ENCODE results near the gene MAD1L1.

The MAD1L1 gene

DNA sequence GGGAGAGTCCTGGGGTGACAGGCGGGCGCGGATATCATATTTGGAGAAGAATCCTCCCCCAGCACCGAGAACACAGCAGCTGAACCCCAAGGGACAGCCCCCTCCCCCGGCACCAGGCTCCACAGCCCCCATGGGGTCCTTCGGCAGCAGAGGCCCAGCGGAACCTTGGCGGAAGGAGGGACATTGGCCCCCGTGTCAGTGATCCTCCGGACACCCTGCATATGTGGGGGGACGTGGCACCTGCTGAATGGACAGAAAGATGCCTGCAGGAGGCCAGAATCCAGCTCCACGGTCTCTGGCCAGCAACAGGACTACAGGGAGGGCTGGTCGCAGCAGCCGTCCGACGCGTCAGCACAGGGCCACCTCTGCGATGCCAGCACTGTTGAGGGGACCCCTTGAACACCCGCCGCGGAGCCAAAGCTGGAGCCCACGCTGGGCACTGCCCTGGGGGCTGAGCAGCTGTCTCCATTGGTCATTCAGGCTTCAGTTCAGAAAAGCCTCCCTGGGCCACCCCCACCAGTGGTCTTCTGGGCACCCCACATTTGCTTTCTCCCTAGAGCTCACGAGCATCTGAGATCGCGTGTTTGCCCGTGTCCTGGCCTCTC, 322.6 kb downstream of the MAD1L1 start (continued):
- TF ChIP-seq, protein P1, sequence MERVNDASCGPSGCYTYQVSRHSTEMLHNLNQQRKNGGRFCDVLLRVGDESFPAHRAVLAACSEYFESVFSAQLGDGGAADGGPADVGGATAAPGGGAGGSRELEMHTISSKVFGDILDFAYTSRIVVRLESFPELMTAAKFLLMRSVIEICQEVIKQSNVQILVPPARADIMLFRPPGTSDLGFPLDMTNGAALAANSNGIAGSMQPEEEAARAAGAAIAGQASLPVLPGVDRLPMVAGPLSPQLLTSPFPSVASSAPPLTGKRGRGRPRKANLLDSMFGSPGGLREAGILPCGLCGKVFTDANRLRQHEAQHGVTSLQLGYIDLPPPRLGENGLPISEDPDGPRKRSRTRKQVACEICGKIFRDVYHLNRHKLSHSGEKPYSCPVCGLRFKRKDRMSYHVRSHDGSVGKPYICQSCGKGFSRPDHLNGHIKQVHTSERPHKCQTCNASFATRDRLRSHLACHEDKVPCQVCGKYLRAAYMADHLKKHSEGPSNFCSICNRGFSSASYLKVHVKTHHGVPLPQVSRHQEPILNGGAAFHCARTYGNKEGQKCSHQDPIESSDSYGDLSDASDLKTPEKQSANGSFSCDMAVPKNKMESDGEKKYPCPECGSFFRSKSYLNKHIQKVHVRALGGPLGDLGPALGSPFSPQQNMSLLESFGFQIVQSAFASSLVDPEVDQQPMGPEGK (CRISPR knock-in tag; IDR thresholded peaks at IDR 0.05; ENCODE audit: borderline replicate concordance), result no peak
- no peak for TF ChIP-seq RARB (CRISPR knock-in tag; IDR thresholded peaks at IDR 0.05)

DNA sequence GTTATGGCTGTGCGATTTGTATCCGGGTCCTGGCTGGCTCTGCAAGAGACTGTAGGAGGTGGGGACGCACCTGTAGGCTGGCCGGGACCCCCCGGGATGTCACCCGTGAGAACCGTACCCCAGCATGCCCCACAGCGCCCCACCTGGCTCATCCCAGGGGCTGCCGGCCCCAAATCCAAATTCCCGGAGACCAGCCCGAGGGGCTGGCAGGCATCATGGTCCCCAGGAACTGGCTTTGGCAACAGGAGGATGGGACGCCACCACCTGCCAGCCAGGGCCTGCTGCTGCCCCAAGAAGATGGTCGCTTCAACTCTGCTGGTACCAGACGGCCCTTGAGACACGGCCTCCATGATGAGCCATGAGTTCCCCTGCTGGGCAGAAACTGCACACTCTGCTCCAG, 323.3 kb downstream of the MAD1L1 start:
- no peak for TF ChIP-seq SNAI2 (CRISPR knock-in tag; IDR thresholded peaks at IDR 0.05)
- TF ChIP-seq, protein P1 (CRISPR knock-in tag; IDR thresholded peaks at IDR 0.05; ENCODE audit: borderline replicate concordance), result no peak
- TF ChIP-seq, protein P2, sequence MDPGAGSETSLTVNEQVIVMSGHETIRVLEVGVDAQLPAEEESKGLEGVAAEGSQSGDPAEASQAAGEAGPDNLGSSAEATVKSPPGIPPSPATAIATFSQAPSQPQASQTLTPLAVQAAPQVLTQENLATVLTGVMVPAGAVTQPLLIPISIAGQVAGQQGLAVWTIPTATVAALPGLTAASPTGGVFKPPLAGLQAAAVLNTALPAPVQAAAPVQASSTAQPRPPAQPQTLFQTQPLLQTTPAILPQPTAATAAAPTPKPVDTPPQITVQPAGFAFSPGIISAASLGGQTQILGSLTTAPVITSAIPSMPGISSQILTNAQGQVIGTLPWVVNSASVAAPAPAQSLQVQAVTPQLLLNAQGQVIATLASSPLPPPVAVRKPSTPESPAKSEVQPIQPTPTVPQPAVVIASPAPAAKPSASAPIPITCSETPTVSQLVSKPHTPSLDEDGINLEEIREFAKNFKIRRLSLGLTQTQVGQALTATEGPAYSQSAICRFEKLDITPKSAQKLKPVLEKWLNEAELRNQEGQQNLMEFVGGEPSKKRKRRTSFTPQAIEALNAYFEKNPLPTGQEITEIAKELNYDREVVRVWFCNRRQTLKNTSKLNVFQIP (CRISPR knock-in tag; IDR thresholded peaks at IDR 0.05; ENCODE audit: borderline replicate concordance, low read depth), result no peak
- TF ChIP-seq TCF4 (CRISPR knock-in tag; IDR thresholded peaks at IDR 0.05; ENCODE audit: borderline replicate concordance), result no peak
- no peak for TF ChIP-seq ZC3H10 (CRISPR knock-in tag; IDR thresholded peaks at IDR 0.05)
- no peak for TF ChIP-seq ISL1 (CRISPR knock-in tag; IDR thresholded peaks at IDR 0.05)
- ATAC-seq, result no peak

DNA sequence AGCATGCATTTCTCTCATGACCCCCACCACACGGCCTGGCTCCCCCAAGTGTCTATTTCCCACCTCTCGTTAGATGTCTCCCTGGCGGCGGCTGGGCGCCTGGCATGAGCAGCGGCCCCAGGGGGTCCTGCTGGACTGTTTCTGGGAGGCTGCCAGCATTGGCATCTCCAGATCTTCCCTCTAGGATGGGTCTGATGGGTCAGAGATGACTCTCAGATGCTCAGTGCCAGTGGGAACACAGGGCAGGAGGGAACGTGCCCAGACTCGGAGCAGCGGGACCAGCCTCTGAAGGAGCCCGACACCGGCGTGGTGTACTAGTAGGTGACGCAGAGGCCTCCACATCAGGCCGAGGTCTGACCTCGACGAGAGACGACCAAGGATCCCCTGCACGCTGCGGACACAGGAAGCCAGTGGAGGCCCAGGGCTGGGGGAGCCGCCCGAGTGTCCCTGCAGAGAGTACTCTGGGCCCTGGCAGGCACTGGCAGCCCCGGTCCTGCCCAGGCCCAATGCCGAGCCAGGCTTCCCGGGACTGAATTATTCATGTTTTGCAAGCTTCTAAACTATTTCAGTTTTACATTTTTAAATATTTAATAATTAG, 323.8 kb downstream of the MAD1L1 start:
- no peak for ATAC-seq
- TF ChIP-seq ZNF565 (CRISPR knock-in tag; conservative IDR thresholded peaks at IDR 0.05; ENCODE audit: low read depth), result no peak
- no peak for TF ChIP-seq BACH2 (CRISPR knock-in tag; IDR thresholded peaks at IDR 0.05; ENCODE audit: borderline replicate concordance)
- no peak for TF ChIP-seq TOX (CRISPR knock-in tag; IDR thresholded peaks at IDR 0.05; ENCODE audit: borderline replicate concordance)
- no peak for TF ChIP-seq ISL1 (CRISPR knock-in tag; IDR thresholded peaks at IDR 0.05)
- TF ChIP-seq RARB (CRISPR knock-in tag; IDR thresholded peaks at IDR 0.05), result no peak
- no peak for TF ChIP-seq GLIS3 (CRISPR knock-in tag; IDR thresholded peaks at IDR 0.05)
- TF ChIP-seq ZNF8 (CRISPR knock-in tag; IDR thresholded peaks at IDR 0.05), result no peak
- TF ChIP-seq, protein P3, sequence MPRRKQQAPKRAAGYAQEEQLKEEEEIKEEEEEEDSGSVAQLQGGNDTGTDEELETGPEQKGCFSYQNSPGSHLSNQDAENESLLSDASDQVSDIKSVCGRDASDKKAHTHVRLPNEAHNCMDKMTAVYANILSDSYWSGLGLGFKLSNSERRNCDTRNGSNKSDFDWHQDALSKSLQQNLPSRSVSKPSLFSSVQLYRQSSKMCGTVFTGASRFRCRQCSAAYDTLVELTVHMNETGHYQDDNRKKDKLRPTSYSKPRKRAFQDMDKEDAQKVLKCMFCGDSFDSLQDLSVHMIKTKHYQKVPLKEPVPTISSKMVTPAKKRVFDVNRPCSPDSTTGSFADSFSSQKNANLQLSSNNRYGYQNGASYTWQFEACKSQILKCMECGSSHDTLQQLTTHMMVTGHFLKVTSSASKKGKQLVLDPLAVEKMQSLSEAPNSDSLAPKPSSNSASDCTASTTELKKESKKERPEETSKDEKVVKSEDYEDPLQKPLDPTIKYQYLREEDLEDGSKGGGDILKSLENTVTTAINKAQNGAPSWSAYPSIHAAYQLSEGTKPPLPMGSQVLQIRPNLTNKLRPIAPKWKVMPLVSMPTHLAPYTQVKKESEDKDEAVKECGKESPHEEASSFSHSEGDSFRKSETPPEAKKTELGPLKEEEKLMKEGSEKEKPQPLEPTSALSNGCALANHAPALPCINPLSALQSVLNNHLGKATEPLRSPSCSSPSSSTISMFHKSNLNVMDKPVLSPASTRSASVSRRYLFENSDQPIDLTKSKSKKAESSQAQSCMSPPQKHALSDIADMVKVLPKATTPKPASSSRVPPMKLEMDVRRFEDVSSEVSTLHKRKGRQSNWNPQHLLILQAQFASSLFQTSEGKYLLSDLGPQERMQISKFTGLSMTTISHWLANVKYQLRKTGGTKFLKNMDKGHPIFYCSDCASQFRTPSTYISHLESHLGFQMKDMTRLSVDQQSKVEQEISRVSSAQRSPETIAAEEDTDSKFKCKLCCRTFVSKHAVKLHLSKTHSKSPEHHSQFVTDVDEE (CRISPR knock-in tag; IDR thresholded peaks at IDR 0.05), result no peak
- TF ChIP-seq, protein P2 (CRISPR knock-in tag; IDR thresholded peaks at IDR 0.05; ENCODE audit: borderline replicate concordance, low read depth), result no peak
- no peak for TF ChIP-seq OSR1 (CRISPR knock-in tag; IDR thresholded peaks at IDR 0.05)
- TF ChIP-seq ZNF70 (CRISPR knock-in tag; IDR thresholded peaks at IDR 0.05), result no peak
- TF ChIP-seq SNAI2 (CRISPR knock-in tag; IDR thresholded peaks at IDR 0.05), result no peak
- no peak for TF ChIP-seq CSDC2 (CRISPR knock-in tag; IDR thresholded peaks at IDR 0.05)
- no peak for TF ChIP-seq TCF4 (CRISPR knock-in tag; IDR thresholded peaks at IDR 0.05; ENCODE audit: borderline replicate concordance)
- TF ChIP-seq, protein P4, sequence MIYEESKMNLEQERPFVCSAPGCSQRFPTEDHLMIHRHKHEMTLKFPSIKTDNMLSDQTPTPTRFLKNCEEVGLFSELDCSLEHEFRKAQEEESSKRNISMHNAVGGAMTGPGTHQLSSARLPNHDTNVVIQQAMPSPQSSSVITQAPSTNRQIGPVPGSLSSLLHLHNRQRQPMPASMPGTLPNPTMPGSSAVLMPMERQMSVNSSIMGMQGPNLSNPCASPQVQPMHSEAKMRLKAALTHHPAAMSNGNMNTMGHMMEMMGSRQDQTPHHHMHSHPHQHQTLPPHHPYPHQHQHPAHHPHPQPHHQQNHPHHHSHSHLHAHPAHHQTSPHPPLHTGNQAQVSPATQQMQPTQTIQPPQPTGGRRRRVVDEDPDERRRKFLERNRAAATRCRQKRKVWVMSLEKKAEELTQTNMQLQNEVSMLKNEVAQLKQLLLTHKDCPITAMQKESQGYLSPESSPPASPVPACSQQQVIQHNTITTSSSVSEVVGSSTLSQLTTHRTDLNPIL (CRISPR knock-in tag; IDR thresholded peaks at IDR 0.05; ENCODE audit: low read depth), result no peak
- TF ChIP-seq ZFP3 (CRISPR knock-in tag; IDR thresholded peaks at IDR 0.05), result no peak
- TF ChIP-seq, protein P1 (CRISPR knock-in tag; IDR thresholded peaks at IDR 0.05; ENCODE audit: borderline replicate concordance), result no peak

Data from SK-N-SH treated with all-trans-retinoic acid at 6 μM for 48 hours (cell line).